PC-9 (cell line): Measurements from ENCODE around the gene LRRC32. TPM values are rescaled to one million over a fixed set of nuclear protein-coding genes. Genes with fewer than 3 reads are reported as not detected.

ENCODE experiments used
- BruUV-seq: library from RNA; stranded (reverse); fragments of 400-500 nt; replicated peaks from 2 replicates; lab custom pipeline; 2021; lab: Mats Ljungman, UMichigan
- CTCF ChIA-PET: fragments of 300-600 bp; sonication (Branson Sonifier 250); formaldehyde crosslinking; loops from one replicate; lab custom pipeline; 2022; ENCODE audit warnings: antibody characterized with exemption; lab: Charles Lee
- POLR2A ChIA-PET: fragments of 300-600 bp; sonication (Branson Sonifier 250); formaldehyde crosslinking; loops from one replicate; lab custom pipeline; 2022; ENCODE audit warnings: antibody characterized with exemption; ENCODE audit not compliant: unreplicated experiment; lab: Charles Lee
- DNase-seq, 2 experiments: peaks; one replicate each; pipeline versions ENCODE4 v3.0.0 to v3.0.0-alpha.2; 2015 to 2022; ENCODE audit warnings: mixed read lengths in 1 of 2
- H2AFZ ChIP-seq: fragments of 200-600 bp; sonication (generic); 2 replicates; pipeline ENCODE4 v1.8.1; 2017; ENCODE audit warnings: antibody characterized with exemption
- H3F3A ChIP-seq: fragments of 200-600 bp; sonication (generic); 2 replicates; pipeline ENCODE4 v1.8.1; 2017; ENCODE audit warnings: antibody characterized with exemption, mild to moderate bottlenecking, low read depth; ENCODE audit not compliant: insufficient read depth
- H3K27ac ChIP-seq: fragments of 200-600 bp; sonication (generic); 2 replicates; pipeline ENCODE4 v1.6.1; 2016; ENCODE audit warnings: mixed run types
- H3K27me3 ChIP-seq: fragments of 200-600 bp; sonication (generic); 2 replicates; pipeline ENCODE4 v1.6.1; 2016; ENCODE audit warnings: low read depth, mixed run types; ENCODE audit not compliant: insufficient read depth
- H3K36me3 ChIP-seq: fragments of 200-600 bp; sonication (generic); 2 replicates; pipeline ENCODE4 v1.6.1; 2016; ENCODE audit warnings: low read depth, mixed run types
- H3K4me1 ChIP-seq: fragments of 200-600 bp; sonication (generic); replicated peaks from 2 replicates; pipeline ENCODE4 v1.6.1; 2016; ENCODE audit warnings: mixed run types; ENCODE audit not compliant: insufficient read depth
- H3K4me2 ChIP-seq: fragments of 200-600 bp; sonication (generic); 2 replicates; pipeline ENCODE4 v1.6.1; 2017; ENCODE audit warnings: mixed run types
- H3K4me3 ChIP-seq: fragments of 200-600 bp; sonication (generic); 2 replicates; pipeline ENCODE4 v1.6.1; 2016; ENCODE audit warnings: mixed run types
- H3K79me2 ChIP-seq: fragments of 200-600 bp; sonication (generic); 2 replicates; pipeline ENCODE4 v1.6.1; 2017; ENCODE audit warnings: low read depth, mixed run types
- H3K9me2 ChIP-seq: fragments of 200-600 bp; sonication (generic); 2 replicates; pipeline ENCODE4 v1.8.1; 2017; ENCODE audit warnings: mild to moderate bottlenecking; ENCODE audit not compliant: insufficient read depth
- H3K9me3 ChIP-seq: fragments of 200-600 bp; sonication (generic); 2 replicates; pipeline ENCODE4 v1.8.1; 2016; ENCODE audit warnings: low read depth; ENCODE audit not compliant: insufficient read depth
- H4K20me1 ChIP-seq: fragments of 200-600 bp; sonication (generic); 2 replicates; pipeline ENCODE4 v1.8.1; 2017; ENCODE audit not compliant: insufficient read depth
- CTCF ChIP-seq: fragments of 200-600 bp; sonication (generic); conservative IDR thresholded peaks from 2 replicates; pipeline ENCODE4 v1.6.1; 2017; ENCODE audit warnings: mixed run types, antibody characterized with exemption, mild to moderate bottlenecking, moderate library complexity
- EZH2 ChIP-seq: fragments of 200-600 bp; sonication (generic); IDR thresholded peaks from 2 replicates; pipeline ENCODE4 v1.8.0; 2017; ENCODE audit warnings: antibody characterized with exemption, low read depth
- intact Hi-C: fragments of 100-400 bp; cut with micrococcal nuclease; formaldehyde crosslinking; loops from one replicate; pipeline ENCODE4 v1.10.0; 2022; ENCODE audit not compliant: unreplicated experiment
- total RNA-seq: library from RNA; stranded (reverse); gene quantifications from 2 replicates; pipeline ENCODE4 v1.2.3, GENCODE V29; 2021

The LRRC32 gene
- total RNA-seq, 1 experiment from 2014 or later = not detected

GRCh38 chr11:76629853-76630599, 40.5 kb downstream of the LRRC32 start:
- no peak overlapping the region for H2AFZ ChIP-seq
- ChIA-PET CTCF (no interaction called here), POLR2A (no interaction called here)
- H3K27ac ChIP-seq = no peak overlapping the region
- no peaks in the 10 kb centered on the region for H3K79me2 ChIP-seq
- TF ChIP-seq EZH2 (no peak), CTCF (no peak)
- no peaks in the 10 kb centered on the region for H4K20me1 ChIP-seq
- no peaks in the 10 kb centered on the region for H3K9me3 ChIP-seq
- no peaks in the 10 kb centered on the region for H3K4me1 ChIP-seq
- no peak overlapping the region for H3K4me3 ChIP-seq
- BruUV-seq = no TSS peak
- peaks cover 9% of the 10 kb centered on the region for H3K27me3 ChIP-seq
- no peaks in the 10 kb centered on the region for H3K36me3 ChIP-seq
- no peak overlapping the region for H3K4me2 ChIP-seq
- DNase-seq = no peak
- no peaks in the 10 kb centered on the region for H3F3A ChIP-seq
- intact Hi-C loops = loop anchor here (10.0 kb wide), 1 partner anchor 815 kb away; the partner anchor contains the start of gene UVRAG
- H3K9me2 ChIP-seq = no peaks in the 10 kb centered on the region

GRCh38 chr11:76629116-76629852, 41.3 kb downstream of the LRRC32 start:
- DNase-seq = no peak
- intact Hi-C loops = no loop called here
- Histone ChIP-seq H3F3A (no peaks in the 10 kb centered on the region), H3K9me3 (no peaks in the 10 kb centered on the region), H4K20me1 (no peaks in the 10 kb centered on the region), H3K79me2 (no peaks in the 10 kb centered on the region), H3K9me2 (no peaks in the 10 kb centered on the region), H3K27me3 (0 out of 2 replicates have a peak, but pooled peaks cover 2% of the 10 kb centered on the region), H3K27ac (no peak overlapping the region), H3K4me1 (no peaks in the 10 kb centered on the region), H3K4me3 (no peak overlapping the region), H2AFZ (no peak overlapping the region), H3K4me2 (no peak overlapping the region), H3K36me3 (no peaks in the 10 kb centered on the region)
- no TSS peak for BruUV-seq
- no peak for TF ChIP-seq EZH2
- TF ChIP-seq CTCF = no peak
- CTCF ChIA-PET = no interaction called here
- POLR2A ChIA-PET = no interaction called here

DNA sequence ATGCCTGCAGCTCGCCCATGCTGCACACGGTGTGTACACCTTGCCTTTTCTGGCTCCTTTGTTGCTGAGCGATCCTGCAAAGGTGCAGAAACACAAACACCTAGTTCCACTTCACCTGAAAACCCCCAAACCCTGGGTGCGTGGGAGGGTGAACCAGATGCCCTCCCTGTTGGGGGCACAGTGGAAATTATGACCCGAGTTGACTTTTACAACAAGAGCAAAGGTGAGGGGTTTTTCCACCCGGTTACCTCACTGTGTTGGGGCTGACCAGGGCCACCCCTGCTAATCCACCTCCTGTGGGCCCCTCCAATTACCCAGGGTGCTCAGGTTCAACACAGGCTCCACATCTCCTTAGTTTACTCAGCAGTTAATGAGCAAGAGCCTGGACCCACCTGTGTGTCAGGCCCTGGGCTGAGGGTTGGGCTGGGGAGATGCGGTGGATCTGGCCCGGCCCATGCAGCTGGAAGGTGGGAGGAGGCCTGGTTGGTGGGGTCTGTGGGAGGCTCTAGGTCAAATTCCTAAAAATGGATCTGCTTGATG, 42.1 kb downstream of the LRRC32 start:
- no TSS peak for BruUV-seq
- no peaks in the 10 kb centered on the region for H3F3A ChIP-seq
- intact Hi-C loops = no loop called here

More for the DNA sequence above, 42.1 kb downstream of the LRRC32 start:
- H3K4me3 ChIP-seq = no peak overlapping the region
- H3K9me3 ChIP-seq = no peaks in the 10 kb centered on the region
- DNase-seq = no peak
- H2AFZ ChIP-seq = no peak overlapping the region
- no peak overlapping the region for H3K27ac ChIP-seq
- no peaks in the 10 kb centered on the region for H3K27me3 ChIP-seq
- ChIA-PET POLR2A (no interaction called here), CTCF (no interaction called here)
- no peaks in the 10 kb centered on the region for H4K20me1 ChIP-seq
- no peaks in the 10 kb centered on the region for H3K9me2 ChIP-seq
- no peak overlapping the region for H3K4me2 ChIP-seq
- H3K36me3 ChIP-seq = no peaks in the 10 kb centered on the region
- no peak for TF ChIP-seq CTCF
- H3K79me2 ChIP-seq = no peaks in the 10 kb centered on the region
- no peaks in the 10 kb centered on the region for H3K4me1 ChIP-seq
